PFSK-1 (cell line): ENCODE measurements around the gene ZNF319.

Source experiments
- FOXP2 ChIP-seq: optimal IDR thresholded peaks from 2 replicates; pipeline ENCODE3; 2011; ENCODE audit warnings: borderline replicate concordance, control low read depth, inconsistent platforms; ENCODE audit not compliant: insufficient read depth; ENCODE audit errors: extremely low read length, extremely low read depth
- POLR2AphosphoS5 ChIP-seq: IDR thresholded peaks from 2 replicates; pipeline ENCODE4 v1.6.1; 2012; ENCODE audit warnings: low read depth, mild to moderate bottlenecking, control low read depth, low read length, moderate library complexity
- SIN3A ChIP-seq: IDR thresholded peaks from 2 replicates; pipeline ENCODE4 v1.6.1; 2012; ENCODE audit warnings: mild to moderate bottlenecking, low read length, moderate library complexity, borderline replicate concordance; ENCODE audit not compliant: insufficient read depth
- TAF1 ChIP-seq: IDR thresholded peaks from 2 replicates; pipeline ENCODE4 v1.6.1; 2012; ENCODE audit warnings: low read length, control low read depth, borderline replicate concordance; ENCODE audit not compliant: insufficient read depth
- TF ChIP-seq, protein P1 (sequence below), 2 experiments: IDR thresholded peaks; 2 replicates each; pipeline versions ENCODE4 v1.6.1 to v1.8.0; 2011 to 2012; ENCODE audit warnings: low read depth in 2 of 2, low read length in 2 of 2, control low read depth in 1 of 2, inconsistent platforms in 1 of 2, mild to moderate bottlenecking in 1 of 2, moderate library complexity in 1 of 2; ENCODE audit not compliant: insufficient read depth in 1 of 2

ZNF319 gene

DNA sequence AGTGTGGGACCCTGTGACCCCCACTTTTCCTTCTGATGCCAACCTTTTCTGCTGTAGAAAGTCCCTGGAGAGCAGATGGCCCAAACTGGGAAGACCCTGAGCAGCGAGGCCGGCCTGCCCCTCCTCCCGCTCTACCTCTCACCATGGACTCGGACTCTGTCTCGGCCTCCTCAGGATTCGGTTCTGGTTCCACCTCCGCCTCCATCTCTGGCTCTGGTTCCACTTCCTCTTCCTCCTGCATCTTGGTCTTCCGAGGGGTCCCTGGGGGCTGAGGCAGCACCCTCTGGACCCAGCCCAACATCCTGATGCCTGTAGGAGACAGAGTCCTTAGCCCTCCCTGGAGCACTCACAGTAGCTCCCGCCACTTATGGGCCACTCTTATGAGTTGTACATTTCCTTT lies 33.5 kb downstream of the ZNF319 start:
- TF ChIP-seq POLR2AphosphoS5: no peak
- no peak for TF ChIP-seq TAF1
- TF ChIP-seq SIN3A: no peak
- TF ChIP-seq FOXP2: no peak
- TF ChIP-seq, protein P1, sequence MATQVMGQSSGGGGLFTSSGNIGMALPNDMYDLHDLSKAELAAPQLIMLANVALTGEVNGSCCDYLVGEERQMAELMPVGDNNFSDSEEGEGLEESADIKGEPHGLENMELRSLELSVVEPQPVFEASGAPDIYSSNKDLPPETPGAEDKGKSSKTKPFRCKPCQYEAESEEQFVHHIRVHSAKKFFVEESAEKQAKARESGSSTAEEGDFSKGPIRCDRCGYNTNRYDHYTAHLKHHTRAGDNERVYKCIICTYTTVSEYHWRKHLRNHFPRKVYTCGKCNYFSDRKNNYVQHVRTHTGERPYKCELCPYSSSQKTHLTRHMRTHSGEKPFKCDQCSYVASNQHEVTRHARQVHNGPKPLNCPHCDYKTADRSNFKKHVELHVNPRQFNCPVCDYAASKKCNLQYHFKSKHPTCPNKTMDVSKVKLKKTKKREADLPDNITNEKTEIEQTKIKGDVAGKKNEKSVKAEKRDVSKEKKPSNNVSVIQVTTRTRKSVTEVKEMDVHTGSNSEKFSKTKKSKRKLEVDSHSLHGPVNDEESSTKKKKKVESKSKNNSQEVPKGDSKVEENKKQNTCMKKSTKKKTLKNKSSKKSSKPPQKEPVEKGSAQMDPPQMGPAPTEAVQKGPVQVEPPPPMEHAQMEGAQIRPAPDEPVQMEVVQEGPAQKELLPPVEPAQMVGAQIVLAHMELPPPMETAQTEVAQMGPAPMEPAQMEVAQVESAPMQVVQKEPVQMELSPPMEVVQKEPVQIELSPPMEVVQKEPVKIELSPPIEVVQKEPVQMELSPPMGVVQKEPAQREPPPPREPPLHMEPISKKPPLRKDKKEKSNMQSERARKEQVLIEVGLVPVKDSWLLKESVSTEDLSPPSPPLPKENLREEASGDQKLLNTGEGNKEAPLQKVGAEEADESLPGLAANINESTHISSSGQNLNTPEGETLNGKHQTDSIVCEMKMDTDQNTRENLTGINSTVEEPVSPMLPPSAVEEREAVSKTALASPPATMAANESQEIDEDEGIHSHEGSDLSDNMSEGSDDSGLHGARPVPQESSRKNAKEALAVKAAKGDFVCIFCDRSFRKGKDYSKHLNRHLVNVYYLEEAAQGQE (IDR thresholded peaks at IDR 0.05; ENCODE audit: insufficient read depth in 1 of 2, low read depth in 2 of 2, low read length in 2 of 2): no peak

DNA sequence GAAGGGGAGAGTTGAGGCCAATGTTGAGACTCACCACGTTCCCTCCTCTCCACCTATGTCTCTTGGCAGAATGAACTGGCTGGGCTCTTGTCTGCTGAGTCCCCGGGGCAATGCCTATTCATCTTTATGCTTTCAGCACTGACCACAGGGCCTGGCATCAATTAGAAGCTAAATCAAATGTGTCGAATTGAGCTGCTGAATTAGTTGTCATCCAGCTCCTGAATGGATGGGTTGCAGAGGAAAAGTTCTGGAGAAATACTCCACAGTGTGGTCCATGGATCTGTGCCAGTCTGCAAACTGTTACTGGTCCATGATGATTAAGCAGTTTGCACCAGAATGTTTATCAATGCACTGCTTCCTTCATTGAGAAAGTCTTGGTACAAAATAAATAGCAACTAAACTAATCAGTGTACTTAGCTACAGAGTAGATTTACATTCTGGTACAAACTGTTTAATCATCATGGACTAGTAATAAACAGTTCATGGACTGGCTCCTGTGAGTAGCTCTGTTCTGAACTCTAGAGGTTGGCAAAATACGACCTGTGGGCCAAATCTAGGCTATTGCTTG lies 34.2 kb downstream of the ZNF319 start:
- TF ChIP-seq POLR2AphosphoS5 (no peak), TAF1 (no peak), SIN3A (no peak), FOXP2 (no peak)
- TF ChIP-seq, protein P1 (IDR thresholded peaks at IDR 0.05; ENCODE audit: insufficient read depth in 1 of 2, low read depth in 2 of 2, low read length in 2 of 2): no peak

DNA sequence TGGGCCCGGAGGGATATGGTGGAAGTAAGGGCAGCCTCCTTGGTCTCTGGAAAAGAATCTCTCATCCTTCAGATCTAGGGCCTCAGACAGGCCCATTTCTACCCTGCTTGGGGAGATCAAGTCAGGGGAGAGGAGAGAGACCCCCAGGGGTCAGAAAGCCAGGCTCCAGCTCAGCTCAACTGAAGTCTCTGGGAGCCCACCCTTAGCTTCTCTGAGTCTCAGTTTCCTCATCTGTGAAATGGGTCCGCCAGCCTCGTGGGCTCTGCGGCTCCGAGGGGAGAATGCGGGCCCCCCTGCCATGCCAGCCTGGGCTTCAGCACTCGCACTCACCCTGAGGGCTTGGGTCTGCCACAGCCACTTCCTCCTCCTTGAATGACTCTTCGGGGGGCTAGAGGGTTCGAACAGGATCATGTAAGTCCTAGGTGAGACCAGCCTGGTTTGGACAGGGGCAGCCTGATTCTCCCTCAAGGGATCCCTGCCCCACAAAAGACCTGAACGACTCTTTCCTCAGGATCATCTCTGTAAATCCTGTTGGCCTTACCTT lies 36.2 kb downstream of the ZNF319 start:
- TF ChIP-seq FOXP2: no peak
- TF ChIP-seq, protein P1 (IDR thresholded peaks at IDR 0.05; ENCODE audit: insufficient read depth in 1 of 2, low read depth in 2 of 2, low read length in 2 of 2): no peak
- TF ChIP-seq POLR2AphosphoS5: no peak
- no peak for TF ChIP-seq TAF1
- TF ChIP-seq SIN3A: no peak

DNA sequence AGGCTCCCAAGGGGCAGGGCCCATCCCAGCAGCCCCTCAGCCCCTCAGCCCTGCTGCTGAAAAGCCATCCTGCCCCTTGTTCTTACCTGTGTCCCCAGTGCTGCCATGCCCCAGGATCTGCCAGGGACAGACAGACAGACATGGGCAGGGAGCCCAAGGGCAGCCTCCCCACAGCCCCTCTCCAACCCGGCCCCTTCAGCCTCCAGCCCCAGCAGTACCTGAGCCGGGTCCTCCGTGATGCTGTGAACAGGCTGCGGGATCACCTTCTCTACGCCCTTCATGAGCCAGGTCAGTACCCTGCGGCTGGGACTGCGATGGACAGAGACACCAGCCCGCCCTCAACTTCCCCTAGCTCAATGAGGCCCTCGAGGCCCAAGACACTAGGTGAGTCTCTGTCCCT lies 37.7 kb downstream of the ZNF319 start:
- no peak for TF ChIP-seq SIN3A
- no peak for TF ChIP-seq TAF1
- TF ChIP-seq FOXP2: no peak
- TF ChIP-seq, protein P1 (IDR thresholded peaks at IDR 0.05; ENCODE audit: insufficient read depth in 1 of 2, low read depth in 2 of 2, low read length in 2 of 2): no peak
- TF ChIP-seq POLR2AphosphoS5: no peak
